IPS DF 4.7 (cell line): ENCODE measurements around the gene SIGLEC1.

Experiments
- DNase-seq: peaks from one replicate; pipeline ENCODE4 v3.0.0-alpha.2; 2013; ENCODE audit warnings: low spot score; ENCODE audit errors: extremely low read depth

The SIGLEC1 gene

DNA sequence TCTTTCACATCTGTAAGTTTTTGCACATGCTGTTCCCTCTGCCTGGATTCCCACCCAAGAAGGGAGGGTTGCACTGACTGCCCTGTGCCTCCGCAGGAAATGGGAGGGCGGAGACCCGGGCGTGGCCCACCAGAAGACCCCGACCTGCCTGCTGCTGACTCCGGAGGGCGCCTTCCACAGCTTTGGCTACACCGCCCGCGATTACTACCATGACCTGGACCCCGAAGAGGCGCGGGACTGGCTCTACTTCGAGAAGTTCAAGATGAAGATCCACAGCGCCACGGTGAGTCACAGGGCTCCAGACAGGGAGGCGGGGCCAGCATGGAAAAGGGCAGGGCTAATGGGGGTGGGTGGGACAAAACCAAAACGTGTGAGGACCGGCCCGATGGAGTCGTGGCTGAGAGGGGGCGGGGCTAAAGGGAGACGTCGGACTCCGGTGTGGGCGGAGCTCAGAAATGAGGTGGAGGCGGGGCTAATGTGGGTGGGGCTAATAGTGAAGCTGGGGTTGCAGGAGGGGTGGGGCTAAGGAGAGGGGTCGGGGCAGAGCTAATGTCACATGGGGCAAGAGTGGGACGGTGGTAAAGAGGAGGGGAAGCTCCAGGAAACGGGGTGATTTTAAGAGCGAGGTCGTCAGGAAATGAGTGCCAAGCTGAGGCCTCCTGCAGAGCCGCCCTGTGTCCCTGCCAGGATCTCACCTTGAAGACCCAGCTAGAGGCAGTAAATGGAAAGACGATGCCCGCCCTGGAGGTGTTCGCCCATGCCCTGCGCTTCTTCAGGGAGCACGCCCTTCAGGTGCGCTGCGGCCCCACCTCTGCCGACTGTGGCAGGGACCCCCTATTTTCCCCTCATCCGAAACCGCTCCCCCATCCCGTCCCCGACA lies 32.6 kb upstream of the SIGLEC1 start:
- peak; percentile 69 for DNase-seq

DNA sequence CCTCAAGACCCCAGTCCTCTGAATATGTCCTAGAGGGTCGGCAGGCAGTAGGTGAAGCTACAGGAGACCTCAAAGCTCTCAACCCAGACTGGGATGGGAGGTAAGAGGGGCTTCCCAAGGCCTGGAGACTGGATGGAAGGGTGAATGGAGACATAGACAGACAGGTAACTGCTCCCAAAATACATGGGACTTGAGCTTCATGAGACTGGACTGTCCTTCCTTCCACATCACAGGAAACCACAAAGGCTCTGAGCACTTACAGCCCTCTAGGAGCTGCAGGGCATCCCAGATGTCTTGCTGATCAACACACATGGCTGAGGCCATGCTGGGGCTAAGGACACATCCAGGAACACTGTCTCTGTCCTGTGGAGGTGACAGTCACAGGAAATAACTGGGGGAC lies 31.6 kb upstream of the SIGLEC1 start:
- DNase-seq = no peak

DNA sequence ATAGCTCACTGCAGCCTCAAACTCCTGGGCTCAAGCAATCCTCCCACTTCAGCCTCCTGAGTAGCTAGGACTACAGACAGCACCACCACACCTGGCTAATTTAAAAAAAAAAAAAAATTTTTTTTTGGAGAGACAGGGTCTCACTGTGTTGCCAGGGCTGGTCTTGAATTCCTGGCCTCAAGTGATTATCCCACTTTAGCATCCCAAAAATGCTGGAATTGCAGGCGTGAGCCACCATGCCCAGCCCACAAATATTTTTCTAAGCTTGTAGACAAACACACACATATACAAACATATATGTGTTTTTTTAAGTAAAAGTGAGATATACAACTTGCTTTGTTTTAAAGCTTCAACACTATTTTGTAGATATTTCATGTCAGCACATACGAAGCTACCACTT lies 30.9 kb upstream of the SIGLEC1 start:
- DNase-seq = no peak

DNA sequence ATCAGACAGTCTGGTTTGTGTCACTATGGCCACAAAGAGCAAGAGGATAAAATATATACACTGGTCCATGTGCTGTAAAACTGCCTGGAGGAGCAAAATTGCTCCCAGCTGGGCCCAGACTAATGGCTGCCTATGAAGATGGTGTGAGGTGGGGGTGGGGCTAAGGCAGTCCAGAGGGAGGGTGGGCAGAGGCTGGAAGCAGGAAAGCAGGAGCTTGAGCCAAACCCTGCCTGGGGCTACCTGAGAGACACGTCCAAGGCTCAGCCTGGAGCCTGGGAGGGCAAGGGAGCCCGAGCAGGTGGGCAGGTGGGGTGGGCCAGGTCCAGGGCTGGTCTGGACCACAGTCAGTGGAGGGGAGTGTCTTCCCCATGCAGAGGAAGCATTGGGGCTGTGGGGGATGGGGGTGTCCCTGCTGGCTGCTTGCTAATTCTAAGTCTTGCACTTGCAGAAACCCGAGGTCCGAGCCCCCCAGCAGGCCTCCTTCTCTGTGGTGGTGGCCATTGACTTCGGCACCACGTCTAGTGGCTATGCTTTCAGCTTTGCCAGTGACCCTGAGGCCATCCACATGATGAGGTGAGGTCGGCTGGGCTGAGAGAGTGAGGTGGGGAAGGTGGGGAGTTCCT lies 29.5 kb upstream of the SIGLEC1 start:
- no peak for DNase-seq

DNA sequence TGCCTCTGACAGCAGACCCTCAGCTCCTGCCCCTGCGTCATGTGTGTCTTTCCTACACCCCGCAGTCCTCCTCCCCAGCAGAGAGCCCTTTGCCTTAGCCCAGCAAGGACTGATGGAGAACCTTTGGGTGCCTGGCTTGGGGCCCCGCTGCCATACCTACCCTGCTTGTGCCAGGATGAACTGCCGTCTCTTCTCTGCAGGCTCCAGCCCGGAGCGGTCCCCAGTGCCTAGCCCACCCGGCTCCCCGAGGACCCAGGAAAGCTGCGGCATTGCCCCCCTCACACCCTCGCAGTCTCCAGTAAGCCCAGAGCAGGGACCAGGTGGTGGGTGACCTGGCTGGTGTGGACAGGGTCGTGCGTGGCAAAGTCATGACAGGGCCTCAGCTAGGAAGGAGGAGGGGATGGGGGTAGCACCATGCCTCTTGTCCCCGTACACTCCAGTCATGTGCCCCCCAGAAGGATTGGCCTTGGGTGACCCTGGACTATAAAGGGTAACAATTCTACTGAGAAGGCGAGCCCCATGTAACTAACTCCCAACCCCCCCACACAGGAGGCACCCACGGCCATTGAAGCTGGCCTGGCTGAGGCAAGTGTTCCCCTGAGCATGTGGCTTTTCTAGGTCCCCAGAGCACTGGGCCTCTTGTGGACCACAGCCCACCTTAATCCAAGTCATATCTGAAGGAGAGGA lies 28.4 kb upstream of the SIGLEC1 start:
- DNase-seq = no peak

DNA sequence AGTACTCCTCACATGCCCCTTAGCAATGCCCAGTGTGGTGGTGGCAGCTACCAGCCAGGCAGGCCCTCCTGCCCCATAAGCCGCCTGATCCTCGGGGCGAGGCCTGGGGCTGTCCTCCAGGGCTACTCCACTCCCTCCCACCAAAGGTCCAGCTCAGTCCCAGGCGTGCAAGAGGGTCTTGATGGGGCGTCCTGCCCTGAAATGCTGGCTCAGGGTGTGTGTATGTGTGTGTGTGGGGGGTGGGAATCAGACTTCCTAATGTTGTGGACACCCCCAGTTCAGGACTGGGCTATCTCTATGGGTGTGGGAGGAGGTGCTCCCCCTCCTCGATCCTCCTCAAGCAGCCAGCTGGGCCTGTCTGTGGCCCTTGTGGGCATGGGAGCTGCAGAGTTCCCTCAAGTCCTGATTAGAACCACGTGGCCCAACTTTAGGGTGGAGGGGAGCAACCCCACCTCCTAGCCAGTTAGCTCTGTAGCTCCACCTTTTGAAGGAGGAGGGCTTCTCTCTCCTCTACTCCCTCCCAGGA lies 27.6 kb upstream of the SIGLEC1 start:
- no peak for DNase-seq

DNA sequence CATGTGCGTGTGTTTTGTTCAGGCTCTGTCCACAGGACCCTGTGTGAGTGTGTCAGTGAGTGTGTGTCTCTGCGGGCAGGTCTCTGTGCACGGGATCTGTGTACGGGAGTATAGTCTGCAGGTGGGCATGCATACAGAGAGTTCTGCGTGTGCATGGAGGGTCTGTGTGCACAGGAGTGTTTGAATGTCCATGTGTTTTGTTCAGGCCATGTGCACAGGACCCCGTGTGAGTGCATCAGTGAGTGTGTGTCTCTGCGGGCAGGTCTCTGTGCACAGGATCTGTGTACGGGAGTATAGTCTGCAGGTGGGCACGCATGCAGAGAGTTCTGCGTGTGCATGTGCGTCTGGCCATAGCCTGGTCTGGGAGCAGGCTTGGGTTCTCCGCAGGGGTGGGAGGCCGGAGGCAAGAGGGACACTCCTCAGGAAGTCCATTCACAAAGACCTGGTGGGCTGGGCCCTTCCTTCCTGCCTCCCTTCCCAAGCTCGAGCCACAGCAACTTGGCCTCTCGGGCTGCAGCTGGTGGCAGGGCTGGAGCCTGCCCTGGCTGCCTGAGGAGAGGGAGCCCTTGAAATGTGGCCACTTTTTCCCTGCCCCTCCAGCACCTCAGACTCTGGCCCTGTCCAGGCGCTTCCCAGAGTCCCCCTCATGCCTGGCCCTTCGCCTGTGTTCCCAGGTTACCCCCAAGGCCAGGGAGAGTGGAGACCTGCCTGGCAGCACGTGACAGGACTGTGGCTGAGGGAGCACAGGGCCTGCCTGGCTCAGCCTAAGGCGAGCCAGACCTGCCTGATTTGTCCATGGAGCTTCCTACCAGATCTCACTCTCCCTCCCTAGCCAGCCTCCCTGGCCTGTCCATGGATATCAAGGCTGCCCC lies 26.9 kb upstream of the SIGLEC1 start:
- DNase-seq = no peak

DNA sequence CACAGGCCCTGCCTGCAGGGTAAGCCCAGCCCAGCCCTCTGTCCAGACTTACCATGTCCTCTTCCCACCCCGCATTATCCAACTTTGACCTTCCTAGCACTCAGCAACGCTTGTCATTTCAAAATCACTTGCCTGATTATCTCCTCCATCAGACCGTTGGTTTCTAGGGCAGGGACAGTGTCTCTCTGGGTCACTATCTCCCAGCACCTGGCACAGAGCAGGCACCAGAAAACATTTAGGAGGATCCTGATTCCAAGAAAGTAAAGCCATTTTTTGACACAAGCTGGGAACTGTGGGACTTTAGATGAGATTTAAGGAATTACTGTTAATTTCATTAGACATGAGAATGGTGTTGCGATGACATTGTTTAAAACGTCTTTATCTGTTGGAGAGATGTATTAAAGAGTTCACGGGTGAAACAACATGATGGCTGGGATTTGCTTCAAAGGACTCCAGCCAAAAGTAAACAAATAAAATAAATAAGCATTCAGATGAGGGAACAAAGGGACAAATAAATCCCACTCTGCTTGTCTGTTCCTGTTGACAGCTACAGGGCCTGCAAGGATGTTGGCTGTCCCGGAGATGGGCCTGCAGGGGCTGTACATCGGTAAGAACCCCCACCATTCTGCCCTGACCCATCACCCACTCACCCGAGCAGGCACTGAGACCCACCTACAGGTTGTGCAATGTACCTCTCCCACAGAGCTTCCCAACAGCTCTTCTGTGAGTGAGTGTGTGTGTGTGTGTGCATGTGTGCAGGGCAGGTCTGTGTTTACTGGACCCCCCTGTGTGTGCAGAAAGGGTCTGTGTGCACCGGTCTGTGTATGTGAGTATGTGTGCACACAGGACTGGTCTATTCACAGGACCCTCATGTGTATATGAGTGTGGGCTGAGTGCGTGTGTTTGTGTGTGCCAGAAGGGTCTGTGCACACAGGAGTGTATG lies 26.0 kb upstream of the SIGLEC1 start:
- DNase-seq = no peak

DNA sequence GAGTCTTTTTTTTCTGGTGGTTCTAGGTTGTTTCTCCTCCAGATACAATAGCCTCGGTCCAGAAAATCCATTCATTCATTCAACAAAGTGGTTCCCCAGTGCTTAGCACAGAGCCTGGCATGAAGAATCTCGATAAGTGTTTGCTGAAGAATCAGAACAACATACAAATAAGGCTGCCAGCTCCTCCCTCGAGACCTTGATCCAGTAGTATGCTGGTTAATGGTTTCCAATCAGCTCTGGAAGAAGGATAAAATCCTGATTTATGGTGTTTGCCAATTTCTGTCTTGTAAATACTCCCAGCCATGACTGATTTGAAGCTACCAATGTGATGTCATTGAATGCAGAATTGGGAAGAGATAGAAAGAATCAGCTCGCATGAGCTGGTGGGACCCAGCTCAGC lies 23.4 kb upstream of the SIGLEC1 start:
- DNase-seq = no peak

DNA sequence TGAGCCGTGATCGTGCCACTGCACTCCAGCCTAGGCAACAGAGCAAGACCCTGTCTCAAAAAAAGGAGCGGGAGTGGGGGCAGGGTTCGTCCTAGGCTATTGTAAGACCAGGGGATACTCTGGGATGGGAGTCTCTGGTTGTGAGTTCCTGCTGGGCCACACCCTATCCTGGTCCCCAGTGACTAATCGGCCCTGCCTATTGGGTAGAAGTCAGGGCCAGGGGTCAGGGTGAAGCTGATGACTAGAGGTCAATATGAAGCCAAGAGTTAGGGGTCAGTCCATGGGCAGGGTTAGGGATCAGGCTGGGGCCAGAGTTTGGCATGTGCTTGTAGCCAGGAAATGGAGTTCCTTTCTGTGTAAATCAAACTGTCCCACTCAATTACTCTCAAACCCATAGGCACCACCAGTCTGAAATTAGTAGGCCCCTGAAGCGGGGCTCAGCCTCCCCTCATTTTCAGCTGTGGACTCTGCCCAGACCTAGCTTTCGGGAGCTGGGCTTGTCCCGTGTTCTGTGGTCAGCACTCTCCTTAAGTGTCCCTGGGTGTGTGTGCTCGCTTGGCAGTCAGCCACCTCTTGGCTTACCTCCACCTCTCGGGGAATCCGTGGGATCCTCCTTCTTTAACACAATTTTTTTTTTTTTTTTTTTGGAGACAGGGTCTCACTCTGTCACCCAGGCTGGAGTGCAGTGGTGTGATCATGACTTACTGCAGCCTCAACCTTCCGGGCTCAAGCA lies 21.9 kb upstream of the SIGLEC1 start:
- DNase-seq = no peak

DNA sequence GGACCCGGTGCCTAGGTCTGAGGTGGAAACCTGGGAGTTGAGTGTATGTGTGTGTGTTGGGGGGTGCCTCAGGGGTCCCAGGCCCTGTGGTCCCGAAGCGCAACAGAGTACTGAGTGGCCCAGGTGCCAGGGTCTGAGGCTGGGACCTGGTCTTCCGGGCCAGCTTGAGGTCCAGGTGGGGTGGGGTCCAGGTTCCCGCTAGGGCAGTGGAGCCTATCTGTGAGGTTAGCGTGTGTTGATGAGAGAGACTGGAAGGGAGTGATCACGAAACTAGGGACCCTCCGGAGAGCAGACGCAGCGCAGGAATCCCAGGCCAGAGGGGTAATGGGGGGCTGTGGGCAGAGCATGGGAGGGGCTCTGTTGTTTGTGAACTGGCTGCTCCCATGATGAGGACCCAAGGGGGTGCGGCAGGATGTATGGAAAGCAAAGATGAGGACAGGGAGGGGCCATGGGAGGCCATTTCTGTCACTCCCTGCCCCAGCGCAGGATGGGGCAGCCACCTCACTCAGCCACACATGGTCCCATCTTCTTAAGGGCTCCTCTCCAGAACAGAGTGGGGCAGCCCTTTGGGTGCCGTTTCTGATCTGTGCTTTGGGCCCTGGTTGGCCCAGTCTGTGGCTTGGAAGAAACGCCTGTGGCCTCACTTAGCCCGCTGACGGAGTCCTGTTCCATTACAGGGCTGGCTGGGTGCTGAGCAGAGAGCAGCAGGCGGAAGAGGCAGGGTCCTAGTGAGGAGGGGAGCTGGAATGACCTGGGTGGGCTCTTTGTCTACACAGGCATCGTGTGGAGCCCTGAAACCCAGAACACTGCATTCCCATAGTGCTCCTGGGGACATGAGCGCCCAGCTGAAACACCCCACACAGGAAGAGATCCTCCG lies 21.0 kb upstream of the SIGLEC1 start:
- DNase-seq = no peak

DNA sequence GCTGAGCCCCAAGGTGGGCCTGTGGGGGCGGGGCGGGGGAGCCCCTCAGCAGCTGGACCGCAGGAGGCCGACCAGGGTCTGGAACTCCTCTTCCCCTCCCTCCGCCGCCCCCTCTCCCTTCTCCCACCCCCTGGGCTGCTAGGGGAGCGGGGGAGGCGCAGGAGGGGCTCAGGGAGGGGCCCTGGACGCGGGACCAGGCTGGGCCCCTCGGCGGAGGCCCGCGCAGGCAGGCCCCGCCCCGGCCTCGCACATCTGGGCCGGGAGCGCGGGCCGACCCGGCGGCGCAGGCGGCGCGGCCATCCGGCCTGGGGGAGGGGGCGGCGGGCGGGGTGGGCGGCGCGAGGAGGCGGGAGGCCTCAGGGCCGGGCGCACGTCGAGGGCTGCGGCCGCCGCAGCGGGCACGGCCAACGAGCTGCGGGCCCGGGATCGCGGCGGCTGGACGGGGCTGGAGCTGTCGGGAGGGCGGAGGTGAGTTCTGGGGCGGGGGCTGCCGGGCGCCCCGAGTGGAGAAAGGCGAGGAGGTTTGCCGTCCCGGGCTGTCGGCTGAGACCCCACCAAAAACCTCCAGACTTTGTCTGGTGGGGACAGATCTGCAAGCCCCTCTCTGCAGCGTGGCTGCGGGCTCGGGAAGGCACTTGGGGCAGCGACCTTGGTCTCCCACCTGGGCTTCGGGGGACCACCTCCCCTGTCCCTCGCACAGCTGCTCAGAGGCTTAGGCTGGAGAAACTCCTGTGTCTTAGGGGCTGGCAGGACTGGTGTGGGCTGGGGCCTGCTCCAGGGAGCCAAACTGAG lies 20.1 kb upstream of the SIGLEC1 start, which contains the start of gene HSPA12B:
HSPA12B (plus strand) TSS at position 359 of the 792 bp plus-strand sequence. CDS start 5,990 bp downstream, outside the sequence.
- no peak for DNase-seq

DNA sequence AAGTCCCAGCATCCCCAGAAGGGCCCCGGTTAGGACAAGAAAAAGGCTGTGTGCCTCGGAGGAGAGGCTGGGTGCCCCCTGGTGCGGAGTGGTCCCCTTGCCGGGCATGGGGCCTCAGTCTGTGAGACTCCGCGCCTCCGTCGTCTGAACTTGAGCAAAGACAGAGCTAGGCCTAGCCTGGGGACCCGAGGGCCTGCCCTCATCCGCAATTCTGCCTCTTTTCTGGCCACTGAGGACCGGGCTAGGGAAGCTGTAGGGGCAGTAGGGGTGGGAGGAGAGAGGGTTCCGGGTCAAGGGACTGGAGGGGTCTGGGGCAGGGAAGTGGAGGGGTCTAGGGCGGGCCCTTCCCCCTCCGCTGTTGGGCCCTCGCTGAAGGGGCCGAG lies 19.5 kb upstream of the SIGLEC1 start:
- DNase-seq = no peak

DNA sequence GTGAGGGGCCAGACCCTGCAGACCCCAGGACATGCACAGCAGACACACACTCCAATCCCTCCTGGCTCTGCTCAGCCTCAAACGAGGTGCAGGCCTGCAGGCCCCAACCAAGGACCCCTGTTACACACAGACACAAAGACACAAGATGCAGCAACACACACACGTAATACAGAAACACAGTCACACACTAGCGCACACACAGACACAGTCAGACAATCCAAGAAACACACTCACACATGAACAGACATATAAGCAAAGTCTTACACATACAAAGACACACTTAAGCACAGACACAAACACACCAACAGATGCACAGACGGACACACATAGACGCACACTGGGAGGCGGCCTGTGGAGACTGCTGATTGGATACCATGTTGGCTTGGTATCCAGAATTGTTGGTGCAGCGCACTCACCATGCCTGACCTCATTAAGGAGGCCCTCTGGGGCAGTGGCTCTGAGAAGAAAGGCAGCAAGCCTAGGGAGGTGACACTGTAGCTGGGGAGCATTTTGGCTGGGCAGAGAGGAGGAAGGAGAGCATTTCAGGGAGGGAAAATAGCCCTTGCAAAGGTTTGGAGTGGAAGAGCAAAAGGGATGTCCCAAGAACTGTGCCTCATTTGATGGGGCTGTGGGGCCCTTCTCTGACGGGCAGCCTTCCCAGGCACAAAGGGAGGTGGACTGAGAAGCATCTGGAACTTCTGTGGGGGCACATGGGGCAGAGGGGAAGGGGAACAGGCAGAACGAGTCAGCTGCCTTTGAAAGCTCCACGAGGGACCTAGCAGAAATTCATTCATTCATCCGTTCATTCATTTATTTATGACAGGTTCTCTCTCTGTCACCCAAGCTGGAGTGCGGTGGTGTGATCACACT lies 18.6 kb upstream of the SIGLEC1 start:
- DNase-seq = no peak

DNA sequence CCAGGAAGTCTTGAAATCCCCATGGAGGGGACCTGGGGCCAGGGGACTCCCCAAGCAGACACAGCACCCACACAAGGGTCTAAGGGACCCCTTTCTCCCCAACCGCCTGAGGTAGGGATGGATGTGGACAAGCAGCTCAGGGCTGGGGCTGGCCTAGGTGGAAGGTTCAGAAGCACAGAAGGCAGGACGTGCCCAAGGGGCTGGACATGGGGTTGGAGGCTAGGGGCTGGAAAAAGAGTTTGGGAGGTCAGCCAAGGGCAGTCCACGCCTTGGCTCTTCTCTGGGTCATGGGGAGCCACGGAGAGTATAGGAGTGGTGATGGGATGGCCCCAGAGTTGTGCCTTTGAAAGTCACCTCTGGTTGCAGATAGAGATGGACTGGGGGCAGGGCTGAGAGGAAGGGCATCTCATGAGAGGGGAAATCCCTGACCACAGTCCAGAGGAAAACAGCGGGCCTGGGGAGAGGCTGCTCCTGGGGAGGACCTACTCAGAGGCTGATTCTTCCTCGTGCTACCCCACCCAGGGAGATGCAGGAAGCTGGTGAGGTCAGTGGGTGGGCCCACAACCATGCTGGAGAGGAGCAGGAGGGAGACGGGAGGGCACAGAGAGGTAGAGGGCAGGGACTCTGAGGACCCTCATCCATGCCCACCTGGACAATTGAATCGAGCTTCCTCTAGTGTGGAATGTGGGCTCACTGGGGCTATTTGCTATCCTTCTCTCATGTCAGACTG lies 17.6 kb upstream of the SIGLEC1 start:
- DNase-seq = no peak

DNA sequence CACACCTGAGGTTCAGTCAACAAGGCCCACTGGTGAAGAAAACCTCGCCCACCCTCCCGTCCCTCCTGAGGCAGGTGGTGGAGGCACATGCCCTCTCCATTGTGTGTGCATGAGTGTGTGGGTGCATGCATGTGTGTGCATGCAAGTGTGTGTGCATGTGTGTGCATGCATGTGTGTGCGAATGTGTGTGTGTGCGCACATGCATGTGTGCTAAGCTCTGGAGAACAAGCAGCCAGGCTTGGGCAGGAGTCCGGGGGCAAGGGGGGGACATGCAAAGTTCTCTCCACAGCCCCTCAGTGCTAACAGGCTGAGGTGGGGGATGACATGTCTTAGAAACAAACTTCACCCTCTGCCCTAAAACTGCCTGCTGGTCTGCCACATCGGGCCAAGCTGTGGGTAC lies 17.0 kb upstream of the SIGLEC1 start:
- DNase-seq = no peak
